Measurements from ENCODE around the gene NUTF2.

Gene NUTF2

GRCh38 chr16:67845291-67846062 is 1.3 kb upstream of the NUTF2 start:
- no peak overlapping the region for H4K5ac ChIP-seq (ENCODE audit: low read length)
- peak overlapping the region; percentile 90 for H3K56ac ChIP-seq (ENCODE audit: low read length)
- WGBS (ENCODE audit: extremely low coverage, insufficient coverage, low lambda C conversion rate) = no CpG with 5 or more reads among the region's 5 CpGs
- H3K18ac ChIP-seq (ENCODE audit: low read length) = peak overlapping the region; percentile 94
- H3K23ac ChIP-seq (ENCODE audit: low read length) = no peak overlapping the region
- peaks cover 52% of the 10 kb centered on the region for H3K79me2 ChIP-seq (ENCODE audit: control insufficient read depth, insufficient read depth, low read length)
- DNase-seq = no peak
- no peak overlapping the region for H2BK5ac ChIP-seq (ENCODE audit: low read length)
- H4K8ac ChIP-seq (ENCODE audit: low read depth, low read length) = no peak overlapping the region
- H3K27me3 ChIP-seq (ENCODE audit: insufficient read depth, low read length, poor library complexity) = no peaks in the 10 kb centered on the region
- H2BK120ac ChIP-seq (ENCODE audit: low read depth, low read length) = no peak overlapping the region
- peak overlapping the region; percentile 79 for H3K9ac ChIP-seq (ENCODE audit: low read length)
- peak overlapping the region; percentile 94 for H3K27ac ChIP-seq (ENCODE audit: low read depth, low read length)
- peaks cover 17% of the 10 kb centered on the region for H3K4me1 ChIP-seq (ENCODE audit: control insufficient read depth, low read depth, low read length)
- no peak overlapping the region for H3K4me3 ChIP-seq (ENCODE audit: low read length)
- no peak overlapping the region for H2BK15ac ChIP-seq (replicated peaks; ENCODE audit: low read depth)
- peak overlapping the region; percentile 60 for H3K4me2 ChIP-seq (ENCODE audit: low read length)
- H2AK5ac ChIP-seq (ENCODE audit: low read length) = peak overlapping the region; percentile 98
- peaks cover 2% of the 10 kb centered on the region for H3K36me3 ChIP-seq (ENCODE audit: control insufficient read depth, insufficient read depth, low read length)
- H3K4ac ChIP-seq (ENCODE audit: low read depth, low read length) = no peak overlapping the region
- H3K79me1 ChIP-seq (ENCODE audit: low read length) = peaks cover 19% of the 10 kb centered on the region

GRCh38 chr16:67846063-67846319 is 742 bp upstream of the NUTF2 start:
- Histone ChIP-seq H4K8ac (ENCODE audit: low read depth, low read length) (no peak overlapping the region), H3K18ac (ENCODE audit: low read length) (peak overlapping the region; percentile 94), H2BK5ac (ENCODE audit: low read length) (peak overlapping the region; percentile 9), H3K4me2 (ENCODE audit: low read length) (peak overlapping the region; percentile 60), H4K5ac (ENCODE audit: low read length) (no peak overlapping the region), H3K23ac (ENCODE audit: low read length) (no peak overlapping the region), H3K4ac (ENCODE audit: low read depth, low read length) (no peak overlapping the region), H3K27me3 (ENCODE audit: insufficient read depth, low read length, poor library complexity) (no peaks in the 10 kb centered on the region), H2BK15ac (replicated peaks; ENCODE audit: low read depth) (no peak overlapping the region), H2AK5ac (ENCODE audit: low read length) (no peak overlapping the region), H3K79me2 (ENCODE audit: control insufficient read depth, insufficient read depth, low read length) (peaks cover 56% of the 10 kb centered on the region), H2BK120ac (ENCODE audit: low read depth, low read length) (peak overlapping the region; percentile 46), H3K4me1 (ENCODE audit: control insufficient read depth, low read depth, low read length) (peaks cover 17% of the 10 kb centered on the region), H3K56ac (ENCODE audit: low read length) (peak overlapping the region; percentile 90), H3K36me3 (ENCODE audit: control insufficient read depth, insufficient read depth, low read length) (peaks cover 3% of the 10 kb centered on the region), H3K9ac (ENCODE audit: low read length) (peak overlapping the region; percentile 79), H3K4me3 (ENCODE audit: low read length) (peak overlapping the region; percentile 34), H3K79me1 (ENCODE audit: low read length) (peaks cover 19% of the 10 kb centered on the region), H3K27ac (ENCODE audit: low read depth, low read length) (peak overlapping the region; percentile 94)
- no CpG with 5 or more reads among the region's 2 CpGs for WGBS (ENCODE audit: extremely low coverage, insufficient coverage, low lambda C conversion rate)
- DNase-seq = no peak

GRCh38 chr16:67847064-67847861 is 530 bp downstream of the NUTF2 start, which contains the start of gene CENPT:
CENPT (minus strand) TSS chr16:67847693; CDS start chr16:67833859, 13,834 bp downstream.
- H2BK15ac ChIP-seq (replicated peaks; ENCODE audit: low read depth) = no peak within 1 kb of the TSS
- DNase-seq = peak; percentile 96
- H3K27me3 ChIP-seq (ENCODE audit: insufficient read depth, low read length, poor library complexity) = no peaks in the 10 kb centered on the region
- H3K18ac ChIP-seq (ENCODE audit: low read length) = peak within 1 kb of the TSS; percentile 92
- no CpG with 5 or more reads among the region's 62 CpGs for WGBS (ENCODE audit: extremely low coverage, insufficient coverage, low lambda C conversion rate)
- H3K23ac ChIP-seq (ENCODE audit: low read length) = peak within 1 kb of the TSS; percentile 100
- no peak within 1 kb of the TSS for H4K5ac ChIP-seq (ENCODE audit: low read length)
- H3K36me3 ChIP-seq (ENCODE audit: control insufficient read depth, insufficient read depth, low read length) = peaks cover 3% of the 10 kb centered on the region
- H2AK5ac ChIP-seq (ENCODE audit: low read length) = peak within 1 kb of the TSS; percentile 74
- no peak within 1 kb of the TSS for H4K8ac ChIP-seq (ENCODE audit: low read depth, low read length)
- H3K9ac ChIP-seq (ENCODE audit: low read length) = peak within 1 kb of the TSS; percentile 99
- H3K4me1 ChIP-seq (ENCODE audit: control insufficient read depth, low read depth, low read length) = peaks cover 17% of the 10 kb centered on the region
- peak within 1 kb of the TSS; percentile 80 for H2BK120ac ChIP-seq (ENCODE audit: low read depth, low read length)
- H3K4me2 ChIP-seq (ENCODE audit: low read length) = peak within 1 kb of the TSS; percentile 92
- peak within 1 kb of the TSS; percentile 96 for H3K4me3 ChIP-seq (ENCODE audit: low read length)
- peak within 1 kb of the TSS; percentile 97 for H3K56ac ChIP-seq (ENCODE audit: low read length)
- H3K79me2 ChIP-seq (ENCODE audit: control insufficient read depth, insufficient read depth, low read length) = peaks cover 66% of the 10 kb centered on the region
- H3K27ac ChIP-seq (ENCODE audit: low read depth, low read length) = peak within 1 kb of the TSS; percentile 94
- peak within 1 kb of the TSS; percentile 81 for H3K4ac ChIP-seq (ENCODE audit: low read depth, low read length)
- peaks cover 19% of the 10 kb centered on the region for H3K79me1 ChIP-seq (ENCODE audit: low read length)
- H2BK5ac ChIP-seq (ENCODE audit: low read length) = peak within 1 kb of the TSS; percentile 70

GRCh38 chr16:67848118-67848517 is 1.4 kb downstream of the NUTF2 start:
- WGBS (ENCODE audit: extremely low coverage, insufficient coverage, low lambda C conversion rate) = no CpG with 5 or more reads among the region's 11 CpGs
- H3K79me1 ChIP-seq (ENCODE audit: low read length) = peaks cover 18% of the 10 kb centered on the region
- DNase-seq = no peak
- H3K23ac ChIP-seq (ENCODE audit: low read length) = peak overlapping the region; percentile 24
- H3K18ac ChIP-seq (ENCODE audit: low read length) = peak overlapping the region; percentile 24
- no peak overlapping the region for H3K4ac ChIP-seq (ENCODE audit: low read depth, low read length)
- peaks cover 17% of the 10 kb centered on the region for H3K4me1 ChIP-seq (ENCODE audit: control insufficient read depth, low read depth, low read length)
- H4K8ac ChIP-seq (ENCODE audit: low read depth, low read length) = no peak overlapping the region
- H3K79me2 ChIP-seq (ENCODE audit: control insufficient read depth, insufficient read depth, low read length) = peaks cover 66% of the 10 kb centered on the region
- H2BK5ac ChIP-seq (ENCODE audit: low read length) = no peak overlapping the region
- peak overlapping the region; percentile 96 for H3K4me3 ChIP-seq (ENCODE audit: low read length)
- peaks cover 3% of the 10 kb centered on the region for H3K36me3 ChIP-seq (ENCODE audit: control insufficient read depth, insufficient read depth, low read length)
- no peaks in the 10 kb centered on the region for H3K27me3 ChIP-seq (ENCODE audit: insufficient read depth, low read length, poor library complexity)
- H3K56ac ChIP-seq (ENCODE audit: low read length) = peak overlapping the region; percentile 97
- peak overlapping the region; percentile 94 for H3K27ac ChIP-seq (ENCODE audit: low read depth, low read length)
- H2BK15ac ChIP-seq (replicated peaks; ENCODE audit: low read depth) = no peak overlapping the region
- H4K5ac ChIP-seq (ENCODE audit: low read length) = no peak overlapping the region
- H2AK5ac ChIP-seq (ENCODE audit: low read length) = no peak overlapping the region
- H3K4me2 ChIP-seq (ENCODE audit: low read length) = peak overlapping the region; percentile 92
- H2BK120ac ChIP-seq (ENCODE audit: low read depth, low read length) = no peak overlapping the region
- H3K9ac ChIP-seq (ENCODE audit: low read length) = peak overlapping the region; percentile 99

GRCh38 chr16:67853670-67854069 is 6.9 kb downstream of the NUTF2 start:
- no peak overlapping the region for H4K8ac ChIP-seq (ENCODE audit: low read depth, low read length)
- H2AK5ac ChIP-seq (ENCODE audit: low read length) = no peak overlapping the region
- H3K4ac ChIP-seq (ENCODE audit: low read depth, low read length) = no peak overlapping the region
- no peak overlapping the region for H3K23ac ChIP-seq (ENCODE audit: low read length)
- H3K36me3 ChIP-seq (ENCODE audit: control insufficient read depth, insufficient read depth, low read length) = peaks cover 4% of the 10 kb centered on the region
- H3K4me1 ChIP-seq (ENCODE audit: control insufficient read depth, low read depth, low read length) = peaks cover 3% of the 10 kb centered on the region
- no peak overlapping the region for H2BK15ac ChIP-seq (replicated peaks; ENCODE audit: low read depth)
- H3K18ac ChIP-seq (ENCODE audit: low read length) = no peak overlapping the region
- H3K9ac ChIP-seq (ENCODE audit: low read length) = no peak overlapping the region
- DNase-seq = no peak
- H3K27ac ChIP-seq (ENCODE audit: low read depth, low read length) = no peak overlapping the region
- H2BK120ac ChIP-seq (ENCODE audit: low read depth, low read length) = no peak overlapping the region
- H3K4me3 ChIP-seq (ENCODE audit: low read length) = no peak overlapping the region
- H3K56ac ChIP-seq (ENCODE audit: low read length) = no peak overlapping the region
- no peaks in the 10 kb centered on the region for H3K27me3 ChIP-seq (ENCODE audit: insufficient read depth, low read length, poor library complexity)
- no peak overlapping the region for H4K5ac ChIP-seq (ENCODE audit: low read length)
- WGBS (ENCODE audit: extremely low coverage, insufficient coverage, low lambda C conversion rate) = no CpG with 5 or more reads among the region's 3 CpGs
- H3K4me2 ChIP-seq (ENCODE audit: low read length) = no peak overlapping the region
- peaks cover 26% of the 10 kb centered on the region for H3K79me1 ChIP-seq (ENCODE audit: low read length)
- peaks cover 83% of the 10 kb centered on the region for H3K79me2 ChIP-seq (ENCODE audit: control insufficient read depth, insufficient read depth, low read length)
- no peak overlapping the region for H2BK5ac ChIP-seq (ENCODE audit: low read length)
